NB4 (cell line): ENCODE measurements around the gene SPIN1.

Experiments used
- MAX ChIP-seq: IDR thresholded peaks from 2 replicates; pipeline ENCODE4 v1.6.1; 2011; ENCODE audit warnings: low read depth, low read length
- MYC ChIP-seq: IDR thresholded peaks from 2 replicates; pipeline ENCODE4 v1.6.1; 2011; ENCODE audit warnings: low read depth, low read length
- TF ChIP-seq, protein P1 (sequence below): IDR thresholded peaks from one replicate; pipeline ENCODE4 v1.5.1; 2012; ENCODE audit warnings: low read depth, low read length

DNA sequence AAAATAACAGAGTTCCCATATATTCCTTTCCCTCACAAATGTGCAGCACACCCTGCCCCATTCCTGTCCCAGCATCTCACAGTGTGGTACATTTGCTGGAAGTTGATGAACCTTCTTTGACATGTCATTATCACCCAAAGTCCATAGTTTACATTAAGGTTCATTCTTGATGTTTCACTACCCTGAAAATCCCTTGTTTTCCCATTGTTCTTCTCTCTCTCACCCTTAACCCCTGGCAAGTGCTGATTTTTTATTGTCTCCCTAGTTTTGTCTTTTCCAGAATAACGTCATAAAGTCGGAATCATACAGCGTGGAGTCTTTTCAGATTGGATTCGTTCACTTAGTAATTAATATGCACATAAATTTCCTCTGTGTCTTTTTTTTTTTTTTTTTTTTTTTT lies 48.1 kb downstream of the SPIN1 start:
- TF ChIP-seq, protein P1, sequence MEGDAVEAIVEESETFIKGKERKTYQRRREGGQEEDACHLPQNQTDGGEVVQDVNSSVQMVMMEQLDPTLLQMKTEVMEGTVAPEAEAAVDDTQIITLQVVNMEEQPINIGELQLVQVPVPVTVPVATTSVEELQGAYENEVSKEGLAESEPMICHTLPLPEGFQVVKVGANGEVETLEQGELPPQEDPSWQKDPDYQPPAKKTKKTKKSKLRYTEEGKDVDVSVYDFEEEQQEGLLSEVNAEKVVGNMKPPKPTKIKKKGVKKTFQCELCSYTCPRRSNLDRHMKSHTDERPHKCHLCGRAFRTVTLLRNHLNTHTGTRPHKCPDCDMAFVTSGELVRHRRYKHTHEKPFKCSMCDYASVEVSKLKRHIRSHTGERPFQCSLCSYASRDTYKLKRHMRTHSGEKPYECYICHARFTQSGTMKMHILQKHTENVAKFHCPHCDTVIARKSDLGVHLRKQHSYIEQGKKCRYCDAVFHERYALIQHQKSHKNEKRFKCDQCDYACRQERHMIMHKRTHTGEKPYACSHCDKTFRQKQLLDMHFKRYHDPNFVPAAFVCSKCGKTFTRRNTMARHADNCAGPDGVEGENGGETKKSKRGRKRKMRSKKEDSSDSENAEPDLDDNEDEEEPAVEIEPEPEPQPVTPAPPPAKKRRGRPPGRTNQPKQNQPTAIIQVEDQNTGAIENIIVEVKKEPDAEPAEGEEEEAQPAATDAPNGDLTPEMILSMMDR, result no peak
- no peak for TF ChIP-seq MAX
- no peak for TF ChIP-seq MYC
